ENCODE results near the gene INPP5A. TPM values are rescaled to one million over a fixed set of nuclear protein-coding genes. Genes with fewer than 3 reads are reported as not detected.

The INPP5A gene
- total RNA-seq, 6 experiments from 2014 or later: 58.9 to 64.6 (median 63.8) TPM

GRCh38 chr10:132743925-132744490 lies 206.4 kb downstream of the INPP5A start:
- H3K27ac Mint-ChIP-seq: no peak overlapping the region; the same call in 1 of the 2 replicates
- TF ChIP-seq CTCF (IDR thresholded peaks at IDR 0.05): no peak
- no peak for DNase-seq
- peaks cover 9% of the 10 kb centered on the region for H3K4me1 Mint-ChIP-seq (ENCODE audit: low read depth)
- H3K4me3 Mint-ChIP-seq: no peak overlapping the region
- H3K27me3 Mint-ChIP-seq (ENCODE audit: insufficient read depth): no peaks in the 10 kb centered on the region; the same call in 1 of the 2 replicates
- no peaks in the 10 kb centered on the region for H3K9me3 Mint-ChIP-seq
- H3K36me3 Mint-ChIP-seq (ENCODE audit: low read depth): 0 out of 2 replicates have a peak, but pooled peaks cover 6% of the 10 kb centered on the region

- no peaks in the 10 kb centered on the region for H3K9me3 Mint-ChIP-seq
- no peak for DNase-seq
These were observed 207.3 kb downstream of the INPP5A start for GRCh38 chr10:132744839-132745238.

GRCh38 chr10:132745511-132745910 lies 207.9 kb downstream of the INPP5A start:
- Mint-ChIP-seq H3K4me1 (ENCODE audit: low read depth) (peaks cover 9% of the 10 kb centered on the region), H3K9me3 (no peaks in the 10 kb centered on the region), H3K27me3 (ENCODE audit: insufficient read depth) (no peaks in the 10 kb centered on the region; the same call in 1 of the 2 replicates), H3K36me3 (ENCODE audit: low read depth) (peaks cover 7% of the 10 kb centered on the region; the same call in 1 of the 2 replicates), H3K4me3 (no peak overlapping the region), H3K27ac (no peak overlapping the region)
- no peak for TF ChIP-seq CTCF (IDR thresholded peaks at IDR 0.05)
- DNase-seq: no peak

More at GRCh38 chr10:132744839-132745238, 207.3 kb downstream of the INPP5A start:
- Mint-ChIP-seq H3K27ac (no peak overlapping the region), H3K27me3 (ENCODE audit: insufficient read depth) (no peaks in the 10 kb centered on the region; the same call in 1 of the 2 replicates), H3K4me1 (ENCODE audit: low read depth) (peaks cover 9% of the 10 kb centered on the region), H3K4me3 (no peak overlapping the region), H3K36me3 (ENCODE audit: low read depth) (peaks cover 7% of the 10 kb centered on the region; the same call in 1 of the 2 replicates)
- no peak for TF ChIP-seq CTCF (IDR thresholded peaks at IDR 0.05)

GRCh38 chr10:132745971-132746370 lies 208.4 kb downstream of the INPP5A start:
- no peaks in the 10 kb centered on the region; the same call in 1 of the 2 replicates for H3K27me3 Mint-ChIP-seq (ENCODE audit: insufficient read depth)
- TF ChIP-seq CTCF (IDR thresholded peaks at IDR 0.05): no peak
- peaks cover 9% of the 10 kb centered on the region for H3K4me1 Mint-ChIP-seq (ENCODE audit: low read depth)
- H3K9me3 Mint-ChIP-seq: no peaks in the 10 kb centered on the region
- DNase-seq: no peak
- H3K27ac Mint-ChIP-seq: no peak overlapping the region
- no peak overlapping the region for H3K4me3 Mint-ChIP-seq
- H3K36me3 Mint-ChIP-seq (ENCODE audit: low read depth): peaks cover 7% of the 10 kb centered on the region; the same call in 1 of the 2 replicates

GRCh38 chr10:132746386-132746785 lies 208.8 kb downstream of the INPP5A start:
- DNase-seq: no peak
- Mint-ChIP-seq H3K9me3 (no peaks in the 10 kb centered on the region), H3K4me3 (no peak overlapping the region), H3K27me3 (ENCODE audit: insufficient read depth) (no peaks in the 10 kb centered on the region; the same call in 1 of the 2 replicates), H3K27ac (no peak overlapping the region), H3K4me1 (ENCODE audit: low read depth) (peaks cover 9% of the 10 kb centered on the region), H3K36me3 (ENCODE audit: low read depth) (peaks cover 7% of the 10 kb centered on the region; the same call in 1 of the 2 replicates)
- TF ChIP-seq CTCF (IDR thresholded peaks at IDR 0.05): no peak
